GM18499 (cell line): ENCODE results near the gene SETD1B.
"Not testable (repeated sequence)": the region's sequence is repeated elsewhere in the genome, so short reads cannot be mapped to it uniquely, and the experiment has no call there.

Experiments used
- ATAC-seq: cut with Tn5 transposase; IDR thresholded peaks from one replicate; pipeline ENCODE4 v1.9.1; 2021; ENCODE audit warnings: moderate number of reproducible peaks; ENCODE audit not compliant: insufficient read depth, unreplicated experiment

The SETD1B gene

GRCh38 chr12:121843236-121843982 is 39.6 kb downstream of the SETD1B start:
- no peak for ATAC-seq

GRCh38 chr12:121845701-121846100 is 41.9 kb downstream of the SETD1B start:
- no peak for ATAC-seq

- ATAC-seq: no peak
These were observed 45.4 kb downstream of the SETD1B start for GRCh38 chr12:121849211-121849610.

GRCh38 chr12:121849665-121850064 is 45.9 kb downstream of the SETD1B start:
- no peak for ATAC-seq

- ATAC-seq: not testable (repeated sequence)
These were observed 48.6 kb downstream of the SETD1B start for GRCh38 chr12:121852392-121852791.

- no peak for ATAC-seq
These were observed 53.8 kb downstream of the SETD1B start for GRCh38 chr12:121857322-121858246.

GRCh38 chr12:121858318-121858661 is 54.5 kb downstream of the SETD1B start:
- no peak for ATAC-seq

GRCh38 chr12:121858662-121859572 is 55.1 kb downstream of the SETD1B start, which contains the start of gene HPD:
Gene HPD, minus strand, starts transcription at chr12:121858859. Its CDS starts 36 bp downstream, at chr12:121858823.
- ATAC-seq: no peak

- ATAC-seq: no peak
These were observed 56.4 kb downstream of the SETD1B start for GRCh38 chr12:121860257-121860656.

- ATAC-seq: not testable (repeated sequence)
These were observed 56.9 kb downstream of the SETD1B start for GRCh38 chr12:121860699-121861098.

GRCh38 chr12:121861636-121862254 is 57.9 kb downstream of the SETD1B start:
- ATAC-seq: no peak

GRCh38 chr12:121866331-121866730 is 62.5 kb downstream of the SETD1B start:
- no peak for ATAC-seq

GRCh38 chr12:121869229-121869628 is 65.4 kb downstream of the SETD1B start:
- not testable (repeated sequence) for ATAC-seq

- ATAC-seq: no peak
These were observed 67.7 kb downstream of the SETD1B start for GRCh38 chr12:121871467-121871866.

- no peak for ATAC-seq
These were observed 68.9 kb downstream of the SETD1B start for GRCh38 chr12:121872546-121873215.

- no peak for ATAC-seq
These were observed 69.4 kb downstream of the SETD1B start for GRCh38 chr12:121873216-121873569.

- no peak for ATAC-seq
These were observed 70.3 kb downstream of the SETD1B start for GRCh38 chr12:121874071-121874470.

- ATAC-seq: no peak
These were observed 71.8 kb downstream of the SETD1B start for GRCh38 chr12:121875582-121875981.

GRCh38 chr12:121876080-121876447 is 72.3 kb downstream of the SETD1B start:
- ATAC-seq: not testable (repeated sequence)
